Heart left ventricle (tissue), 16 donors: Measurements from ENCODE around the gene SULT1C4. TPM values are rescaled to one million over a fixed set of nuclear protein-coding genes. Genes with fewer than 3 reads are reported as not detected.

ENCODE experiments used
- ATAC-seq, 4 donors: fragments of 200-7000 bp; cut with Tn5 transposase; one replicate each; pipeline ENCODE4 v1.9.1; 2020 to 2022; ENCODE audit warnings: moderate library complexity in 4 of 4, mild to moderate bottlenecking in 3 of 4, moderate number of reproducible peaks in 1 of 4
- DNase-seq, 5 donors: peaks; one replicate each; pipeline ENCODE4 v3.0.0-alpha.2; 2020
- H3K27ac ChIP-seq, 12 donors: fragments of 200-600 bp; sonication (generic) in 4 of 12; one replicate each; pipeline versions ENCODE4 v1.5.0 to v1.8.0; 2016 to 2022; ENCODE audit warnings: mild to moderate bottlenecking in 2 of 12
- H3K27me3 ChIP-seq, 9 donors: fragments of 200-600 bp; sonication (generic) in 2 of 9; one replicate each; pipeline versions ENCODE4 v1.5.1 to v1.8.0; 2016 to 2022; ENCODE audit warnings: mild to moderate bottlenecking in 3 of 9
- H3K36me3 ChIP-seq, 9 donors: fragments of 200-600 bp; sonication (generic) in 2 of 9; one replicate each; pipeline versions ENCODE4 v1.5.0 to v1.8.0; 2018 to 2022; ENCODE audit warnings: mild to moderate bottlenecking in 2 of 9
- H3K4me1 ChIP-seq, 12 donors: fragments of 200-600 bp; sonication (generic) in 4 of 12; one replicate each; pipeline versions ENCODE4 v1.5.0 to v1.8.0; 2016 to 2022; ENCODE audit warnings: mild to moderate bottlenecking in 3 of 12
- H3K4me3 ChIP-seq, 12 donors: fragments of 200-600 bp; sonication (generic) in 4 of 12; one replicate each; pipeline versions ENCODE4 v1.5.0 to v1.8.0; 2017 to 2022; ENCODE audit warnings: mild to moderate bottlenecking in 9 of 12, moderate library complexity in 4 of 12
- H3K9me3 ChIP-seq, 12 donors: fragments of 200-600 bp; sonication (generic) in 4 of 12; one replicate each; pipeline versions ENCODE4 v1.5.0 to v1.8.0; 2016 to 2022; ENCODE audit warnings: mild to moderate bottlenecking in 1 of 12
- CTCF ChIP-seq, 12 donors: fragments of 200-600 bp; sonication (generic) in 4 of 12; IDR thresholded peaks; one replicate each; pipeline versions ENCODE4 v1.5.0 to v1.8.0; 2018 to 2022; ENCODE audit warnings: antibody characterized with exemption in 12 of 12, mild to moderate bottlenecking in 5 of 12
- POLR2A ChIP-seq, 2 donors: fragments of 450-650 bp; IDR thresholded peaks; one replicate each; pipeline ENCODE4 v1.6.1; 2017; ENCODE audit warnings: antibody characterized with exemption in 2 of 2, mild to moderate bottlenecking in 2 of 2, moderate library complexity in 2 of 2
- WGBS, 4 donors: extraction: QIAGEN DNeasy Blood & Tissue Kit in 2 of 4; methylation state at CpG; one replicate each; pipeline versions ENCODE4 v1.1.5 to v1.1.7; 2013 to 2018; 5-methylcytosine and 5-hydroxymethylcytosine counted together
- intact Hi-C, 10 donors: fragments of 100-400 bp; cut with DNase I; formaldehyde crosslinking; loops; one replicate each; pipeline versions ENCODE4 v1.11.1 to v1.14.2; 2022
- polyA plus RNA-seq, 2 donors: library from polyadenylated mRNA; stranded (reverse); fragments of 200-250 nt; gene quantifications; one replicate each; pipeline ENCODE4 v1.2.3, GENCODE V29; 2013
- total RNA-seq, 9 donors: library from RNA; depleted of rRNA in 2 of 9; stranded (reverse); fragments of >200 nt in 2 of 9; fragmentation: NEBNext Ultra II Directional in 3 of 9; extraction: Animal tissue kit (Norgen Biotek cat#: 25700) in 3 of 9; gene quantifications; one replicate each; pipeline versions ENCODE4 v1.1.0 to v1.2.4, GENCODE V29; 2016 to 2023
- donor health status: ischemic (EF 13 %, LVEDD 7.1; RV severe dilation, severe dysfunction).
- donor health status: healthy with polysubstance abuse.
- donor health status: DM: no; HTN: yes; CAD: no.
- donor health status: DM: no; HTN: no; CAD: no.
- donor health status: ischemic (EF 25% LVEDD 6.9; RV normal size, moderate dysfunction).
- donor health status: ischemic (EF 25% LVEDD 5.7; RV mildly dilated, moderate dysfunction).
- donor health status: healthy.
- donor health status: DM: yes; HTN: yes; CAD: no.
- donor health status: ischemic (EF 35%, LVEDD 5.7; RV mildly dilated, moderate dysfunction).
- donor health status: nonischemic (EF 11% LVEDD 7.7; RV severe dilation, severe dysfunction).
- donor health status: DM: yes; HTN: yes; CAD: no.
- donor health status: PGD.
- donor health status: ischemic (EF 29% LVEDD 5.4; RV normal size, mild dysfunction).
- donor health status: nonischemic (EF 23%, LVEDD 6.1; RV moderate dilation, normal function).

Gene SULT1C4
- total and polyA plus RNA-seq, 11 donors = 0.95 to 5.5 (median 3.9) TPM

GRCh38 chr2:108414945-108415344 lies 37.2 kb downstream of the SULT1C4 start:
- intact Hi-C loops = no loop called here
- H3K4me1 ChIP-seq = no peaks in the 10 kb centered on the region
- H3K27ac ChIP-seq = no peak overlapping the region
- no peaks in the 10 kb centered on the region for H3K36me3 ChIP-seq
- no peak overlapping the region for H3K4me3 ChIP-seq
- no peak for TF ChIP-seq POLR2A (IDR thresholded peaks at IDR 0.05)
- no peak for TF ChIP-seq CTCF (IDR thresholded peaks at IDR 0.05)
- H3K9me3 ChIP-seq = no peaks in the 10 kb centered on the region
- DNase-seq (no peak), ATAC-seq (no peak)
- WGBS, 4 donors = 94 to 97% (median 95%) methylated on average over 2 of the region's 2 CpGs
- H3K27me3 ChIP-seq = no peaks in the 10 kb centered on the region

GRCh38 chr2:108417254-108417653 lies 39.5 kb downstream of the SULT1C4 start:
- Histone ChIP-seq H3K9me3 (no peaks in the 10 kb centered on the region), H3K27me3 (no peaks in the 10 kb centered on the region), H3K36me3 (no peaks in the 10 kb centered on the region), H3K27ac (no peak overlapping the region), H3K4me1 (no peaks in the 10 kb centered on the region), H3K4me3 (no peak overlapping the region)
- ATAC-seq (no peak), DNase-seq (peak in 1 of 5 donors; percentile 5)
- WGBS, 4 donors = 57 to 91% (median 71%) methylated on average over 2 of the region's 2 CpGs
- intact Hi-C loops = no loop called here
- TF ChIP-seq POLR2A (IDR thresholded peaks at IDR 0.05) (no peak), CTCF (IDR thresholded peaks at IDR 0.05) (peak in 1 of 12 donors; percentile 21)

- DNase-seq = no peak
- H3K4me1 ChIP-seq = no peaks in the 10 kb centered on the region
- TF ChIP-seq CTCF (IDR thresholded peaks at IDR 0.05) (no peak), POLR2A (IDR thresholded peaks at IDR 0.05) (no peak)
- WGBS, 4 donors = 56 to 67% (median 65%) methylated on average over 4 of the region's 4 CpGs
- H3K9me3 ChIP-seq = no peaks in the 10 kb centered on the region
- peaks cover 0 to 3% (median 0%) of the 10 kb centered on the region in 9 donors for H3K27me3 ChIP-seq
- H3K4me3 ChIP-seq = no peak overlapping the region
- no peaks in the 10 kb centered on the region for H3K36me3 ChIP-seq
- intact Hi-C loops = no loop called here
- no peak overlapping the region for H3K27ac ChIP-seq
- no peak for ATAC-seq
Measured at GRCh38 chr2:108418416-108418815, 40.7 kb downstream of the SULT1C4 start.

- H3K4me3 ChIP-seq = no peak overlapping the region
- H3K36me3 ChIP-seq = no peaks in the 10 kb centered on the region
- DNase-seq (no peak), ATAC-seq (no peak)
- H3K27ac ChIP-seq = no peak overlapping the region
- TF ChIP-seq CTCF (IDR thresholded peaks at IDR 0.05) = no peak
- TF ChIP-seq POLR2A (IDR thresholded peaks at IDR 0.05) = no peak
- intact Hi-C loops = no loop called here
- no peaks in the 10 kb centered on the region for H3K9me3 ChIP-seq
- no peaks in the 10 kb centered on the region for H3K4me1 ChIP-seq
- 90 to 94% (median 92%) methylated on average over 1 of the region's 1 CpG for WGBS, 4 donors
- peaks cover 0 to 3% (median 0%) of the 10 kb centered on the region in 9 donors for H3K27me3 ChIP-seq
Measured at GRCh38 chr2:108423067-108423466, 45.3 kb downstream of the SULT1C4 start.
